HG03196 (cell line): ENCODE data around the gene TERT.

Experiments used
- ATAC-seq: cut with Tn5 transposase; IDR thresholded peaks from one replicate; pipeline ENCODE4 v1.9.1; 2021; ENCODE audit not compliant: unreplicated experiment

TERT gene

DNA sequence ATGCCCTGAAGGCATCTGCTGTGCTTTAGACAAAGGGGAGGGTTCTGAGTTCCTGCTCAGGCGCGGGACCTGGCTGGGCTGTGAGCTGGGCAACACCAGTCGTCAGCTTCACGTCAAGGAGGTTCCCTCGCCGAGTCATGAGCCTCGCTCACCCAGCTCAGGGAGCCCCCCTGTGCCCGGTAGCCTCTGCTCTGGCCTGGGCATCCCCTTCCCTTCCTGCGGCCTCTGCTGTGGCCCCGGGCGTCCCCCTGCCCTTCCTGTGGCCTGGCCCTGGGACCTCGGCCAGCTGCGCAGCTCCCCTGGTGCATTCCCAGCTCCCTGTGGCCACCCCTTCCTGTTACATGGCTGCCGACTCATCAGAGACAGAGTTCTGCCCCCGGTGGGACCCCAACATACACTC, 29.8 kb downstream of the TERT start:
- no peak for ATAC-seq

DNA sequence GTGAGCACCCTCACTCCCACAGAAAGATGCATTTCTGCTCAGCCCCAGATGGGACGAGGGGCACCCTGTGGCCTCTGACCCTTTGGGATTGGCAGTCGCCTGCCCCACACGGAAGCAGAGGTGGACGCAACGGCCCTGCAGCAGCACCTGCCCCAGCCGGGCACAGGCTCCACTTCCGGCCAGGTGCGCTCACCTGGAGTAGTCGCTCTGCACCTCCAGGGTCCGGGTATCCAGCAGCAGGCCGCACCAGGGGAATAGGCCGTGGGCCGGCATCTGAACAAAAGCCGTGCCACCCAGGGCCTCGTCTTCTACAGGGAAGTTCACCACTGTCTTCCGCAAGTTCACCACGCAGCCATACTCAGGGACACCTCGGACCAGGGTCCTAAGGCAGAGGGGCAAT, 30.7 kb downstream of the TERT start:
- no peak for ATAC-seq

DNA sequence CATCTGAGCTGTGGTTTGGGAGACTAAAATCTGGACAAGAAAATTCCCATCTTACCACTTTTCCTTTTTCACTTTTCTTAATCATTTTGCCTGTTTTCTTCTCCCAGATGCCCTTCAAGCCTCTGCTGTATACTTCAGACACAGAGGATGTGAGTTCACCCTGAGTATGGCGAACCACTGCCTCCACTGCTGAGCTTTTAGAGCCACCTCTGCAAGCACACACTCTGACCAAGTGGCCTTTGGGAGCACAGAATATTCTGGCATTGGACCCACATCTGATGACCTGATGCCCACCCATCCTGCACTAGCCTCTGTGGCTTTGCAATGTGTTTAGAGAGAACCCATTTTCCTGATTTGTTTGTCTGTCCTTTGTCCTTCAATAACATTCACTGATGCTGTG, 32.5 kb downstream of the TERT start:
- no peak for ATAC-seq

DNA sequence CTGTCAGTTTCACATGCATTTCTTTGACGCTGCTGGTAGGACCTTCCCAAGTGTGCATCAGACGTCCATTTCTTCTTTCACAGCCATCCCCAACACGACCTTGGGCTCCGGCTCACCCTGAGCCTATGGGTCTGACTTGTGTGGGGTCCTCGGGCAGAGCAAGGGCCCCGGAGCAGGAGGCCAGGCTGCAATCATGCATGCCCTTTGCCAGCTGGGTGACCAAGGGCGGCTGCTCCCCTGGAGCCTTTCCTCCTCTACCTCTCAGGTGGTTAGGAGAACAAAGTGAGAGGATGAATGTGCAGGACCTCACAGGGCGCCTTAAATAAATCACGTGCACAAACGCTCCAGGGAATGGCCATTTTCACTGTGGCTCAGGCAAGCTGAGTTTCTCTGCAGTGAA, 33.2 kb downstream of the TERT start:
- ATAC-seq, result no peak

DNA sequence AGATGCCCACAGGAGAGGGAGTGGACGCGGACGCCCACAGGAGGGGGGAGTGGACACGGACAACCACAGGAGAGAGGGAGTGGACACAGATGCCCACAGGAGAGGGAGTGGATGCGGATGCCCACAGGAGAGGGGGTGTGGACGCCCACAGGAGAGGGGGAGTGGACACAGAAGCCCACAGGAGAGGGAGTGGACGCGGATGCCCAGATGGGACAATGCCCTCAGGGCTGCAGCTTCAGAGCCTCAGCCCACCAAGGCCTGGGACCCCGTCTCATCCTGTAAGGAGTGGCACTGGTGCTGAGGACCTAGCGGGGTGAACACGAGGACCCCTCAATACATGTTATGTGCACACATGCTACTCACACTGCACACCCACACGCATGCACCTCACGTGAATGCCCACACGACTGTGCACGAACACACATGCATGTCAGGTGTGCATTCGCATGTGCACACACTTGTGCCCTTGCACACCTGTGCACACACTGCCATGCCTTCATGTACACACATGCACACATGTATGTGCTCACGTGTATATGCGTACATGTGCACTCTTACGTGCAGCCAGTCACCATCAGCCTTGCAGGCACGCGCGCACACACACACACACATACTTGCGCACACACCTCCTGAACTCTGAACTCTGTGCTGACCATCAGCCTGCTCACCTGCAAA, 34.9 kb downstream of the TERT start:
- ATAC-seq, result no peak

DNA sequence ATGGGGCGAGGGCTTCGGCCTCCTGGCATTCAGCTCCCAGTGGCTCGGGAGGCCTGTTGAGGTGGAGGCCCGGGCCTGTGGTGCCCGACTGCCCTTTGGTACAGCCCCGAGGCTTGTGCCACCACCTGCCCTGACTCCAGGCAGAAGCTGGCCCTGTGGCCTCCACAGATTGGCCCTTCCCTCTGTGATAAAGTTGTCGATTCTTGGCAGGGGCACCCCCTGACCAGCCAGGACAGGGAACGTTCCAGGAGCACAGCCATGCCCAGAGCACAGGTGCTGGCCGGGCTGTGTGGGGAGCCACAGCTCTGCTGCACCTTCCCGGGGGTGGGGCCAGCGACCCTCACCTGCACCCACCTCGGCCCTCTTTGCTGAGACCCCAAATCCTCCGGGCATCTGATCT, 37.0 kb downstream of the TERT start:
- ATAC-seq, result no peak

DNA sequence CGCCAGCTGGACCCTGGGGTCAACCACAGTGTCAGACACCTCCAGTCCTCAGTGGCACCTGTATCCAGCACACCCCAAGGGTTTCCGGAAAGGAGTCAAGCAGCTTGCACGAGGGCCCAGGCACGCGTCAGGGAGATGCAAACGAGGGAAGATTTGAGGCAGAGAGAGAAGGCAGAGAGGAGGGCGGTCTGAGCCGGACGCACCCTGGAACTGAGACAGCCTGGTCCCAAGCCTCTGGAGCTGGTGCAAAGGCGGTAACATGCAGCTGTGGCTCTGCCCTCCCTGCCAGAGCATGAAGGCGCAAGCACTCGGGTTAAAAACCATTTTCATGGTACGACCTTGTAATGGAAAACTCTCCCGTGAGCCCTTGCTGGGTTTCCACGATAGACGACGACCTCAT, 37.5 kb downstream of the TERT start:
- ATAC-seq, result no peak

DNA sequence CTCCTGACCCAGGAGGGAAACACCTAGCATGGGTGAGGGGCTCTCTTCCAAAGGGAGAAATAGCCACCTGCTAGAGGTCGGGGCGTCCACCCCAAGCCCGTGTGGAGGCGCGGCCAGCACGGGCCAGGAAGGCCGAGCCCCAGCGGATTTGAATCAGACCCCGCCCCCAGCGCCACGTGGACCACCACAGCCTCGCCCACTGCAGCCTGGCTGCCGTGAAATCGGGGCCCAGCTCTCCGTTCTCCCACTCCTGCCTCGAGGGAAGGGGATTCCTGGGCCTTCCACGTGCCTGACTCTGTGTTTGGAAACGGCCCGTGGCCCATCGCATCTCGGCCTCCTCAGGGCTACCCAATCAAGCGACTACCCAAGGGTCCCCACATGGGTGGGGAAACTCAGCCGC, 38.1 kb downstream of the TERT start:
- no peak for ATAC-seq

DNA sequence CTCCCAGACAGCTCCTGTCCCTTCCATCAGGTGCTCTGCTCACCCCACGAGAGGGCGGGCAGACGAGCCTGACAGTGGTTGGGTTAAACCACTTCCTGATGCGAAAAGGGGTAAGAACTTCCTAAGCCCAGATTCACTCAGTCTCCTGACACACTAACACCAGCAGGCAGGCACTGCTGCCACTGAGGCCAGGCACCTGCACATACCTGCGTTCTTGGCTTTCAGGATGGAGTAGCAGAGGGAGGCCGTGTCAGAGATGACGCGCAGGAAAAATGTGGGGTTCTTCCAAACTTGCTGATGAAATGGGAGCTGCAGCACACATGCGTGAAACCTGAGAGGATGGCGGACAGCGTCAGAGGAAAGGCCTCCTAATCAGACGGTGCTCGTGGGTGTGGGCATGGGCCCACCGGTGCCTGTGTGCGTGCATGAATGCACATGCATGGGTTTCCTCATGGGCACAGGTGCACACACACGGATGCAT, 39.7 kb downstream of the TERT start:
- ATAC-seq, result no peak

DNA sequence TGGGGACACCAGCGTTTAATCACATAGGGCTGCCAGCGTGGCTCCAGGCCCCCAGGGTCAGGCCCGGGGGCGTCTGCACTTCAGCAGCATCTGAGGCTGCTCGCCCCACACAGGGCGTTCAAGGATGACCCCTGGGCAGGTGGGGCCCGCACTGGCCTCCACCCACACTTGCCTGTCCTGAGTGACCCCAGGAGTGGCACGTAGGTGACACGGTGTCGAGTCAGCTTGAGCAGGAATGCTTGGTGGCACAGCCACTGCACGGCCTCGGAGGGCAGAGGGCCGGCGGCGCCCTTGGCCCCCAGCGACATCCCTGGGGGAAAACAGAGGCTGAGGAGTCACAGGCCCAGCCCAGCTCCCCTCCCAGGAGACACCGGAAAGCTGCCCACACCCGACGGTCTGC, 40.7 kb downstream of the TERT start:
- no peak for ATAC-seq

DNA sequence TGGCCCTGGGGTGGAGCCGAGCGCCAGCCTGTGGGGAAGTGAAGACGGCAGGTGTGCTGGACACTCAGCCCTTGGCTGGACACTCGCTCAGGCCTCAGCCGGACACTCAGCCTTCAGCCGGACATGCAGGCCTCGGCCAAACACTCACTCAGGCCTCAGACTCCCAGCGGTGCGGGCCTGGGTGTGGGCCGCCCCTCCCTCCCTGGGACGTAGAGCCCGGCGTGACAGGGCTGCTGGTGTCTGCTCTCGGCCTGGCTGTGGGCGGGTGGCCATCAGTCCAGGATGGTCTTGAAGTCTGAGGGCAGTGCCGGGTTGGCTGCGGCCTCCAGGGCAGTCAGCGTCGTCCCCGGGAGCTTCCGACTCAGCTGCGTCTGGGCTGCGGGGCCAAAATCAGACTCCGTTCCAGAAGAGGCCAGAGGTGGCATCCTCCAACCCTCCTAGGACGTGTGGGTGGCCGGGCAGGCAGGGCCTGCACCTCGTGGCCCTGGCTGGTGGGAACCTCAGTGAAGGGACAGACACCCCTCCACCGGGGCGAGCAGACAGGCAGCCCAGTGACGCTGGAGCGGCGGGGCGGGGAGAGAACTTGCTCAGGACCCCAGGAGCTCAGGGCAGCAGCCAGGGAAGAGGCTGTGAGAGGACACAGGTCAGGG, 41.3 kb downstream of the TERT start:
- no peak for ATAC-seq

DNA sequence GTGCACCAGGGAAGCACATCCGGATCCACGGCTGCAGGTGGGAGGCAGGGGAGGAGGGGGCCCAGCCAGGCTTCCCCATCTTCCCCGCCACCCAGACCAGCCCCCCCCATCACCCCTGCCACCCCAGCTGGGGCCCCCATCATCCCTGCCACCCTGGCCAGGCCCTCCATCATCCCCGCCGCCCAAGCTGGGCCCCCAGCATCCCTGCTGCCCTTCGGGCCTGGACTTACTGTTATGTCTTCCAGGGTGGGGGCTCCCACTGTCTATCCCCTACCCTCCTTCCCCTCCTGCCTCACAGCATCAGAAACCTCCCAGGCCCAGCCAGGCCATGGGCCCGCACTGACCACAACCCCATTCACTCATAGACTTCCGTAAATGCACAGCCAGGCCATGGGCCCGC, 42.2 kb downstream of the TERT start:
- ATAC-seq, result no peak

DNA sequence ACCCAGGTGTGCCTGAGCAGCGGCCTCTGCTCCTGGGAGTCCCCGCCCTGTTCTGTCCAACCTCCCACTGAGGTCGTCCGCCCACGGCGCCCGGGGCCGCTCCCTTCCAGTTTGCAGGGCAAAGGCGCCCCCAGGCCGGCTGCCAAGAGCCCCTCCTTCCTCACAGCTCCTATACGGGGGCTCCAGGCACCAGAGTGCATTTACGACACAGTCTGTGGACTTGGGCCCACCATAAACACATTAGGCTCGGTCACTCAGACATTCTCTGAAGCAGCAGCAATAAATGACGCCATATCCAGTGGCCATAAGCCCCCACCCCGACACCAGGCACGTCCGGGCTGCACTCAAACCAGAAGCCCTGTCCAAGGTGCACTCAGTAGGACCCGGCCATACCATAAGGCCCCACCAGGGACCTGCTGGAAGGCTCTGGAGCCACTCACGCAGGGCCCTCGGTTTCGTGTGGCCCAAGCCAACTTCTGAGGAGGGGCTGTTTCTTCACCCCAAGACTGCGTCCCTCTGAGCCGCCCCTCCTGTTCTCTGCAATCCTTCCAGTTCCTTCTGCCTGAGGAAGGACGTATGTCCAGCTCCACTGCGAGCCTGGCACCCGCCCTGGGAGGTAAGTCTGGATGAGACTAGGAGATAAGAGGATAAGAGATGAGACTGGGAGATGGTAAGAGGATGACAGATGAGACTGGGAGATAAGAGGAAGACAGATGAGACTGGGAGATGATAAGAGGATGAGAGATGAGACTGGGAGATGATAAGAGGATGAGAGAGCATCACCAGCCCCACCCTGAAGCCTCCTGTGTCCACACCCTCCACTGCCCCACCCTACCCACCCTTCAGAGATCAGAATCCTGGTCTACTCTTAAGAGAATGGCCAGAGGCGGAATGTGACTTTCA, 42.9 kb downstream of the TERT start:
- ATAC-seq, result no peak

DNA sequence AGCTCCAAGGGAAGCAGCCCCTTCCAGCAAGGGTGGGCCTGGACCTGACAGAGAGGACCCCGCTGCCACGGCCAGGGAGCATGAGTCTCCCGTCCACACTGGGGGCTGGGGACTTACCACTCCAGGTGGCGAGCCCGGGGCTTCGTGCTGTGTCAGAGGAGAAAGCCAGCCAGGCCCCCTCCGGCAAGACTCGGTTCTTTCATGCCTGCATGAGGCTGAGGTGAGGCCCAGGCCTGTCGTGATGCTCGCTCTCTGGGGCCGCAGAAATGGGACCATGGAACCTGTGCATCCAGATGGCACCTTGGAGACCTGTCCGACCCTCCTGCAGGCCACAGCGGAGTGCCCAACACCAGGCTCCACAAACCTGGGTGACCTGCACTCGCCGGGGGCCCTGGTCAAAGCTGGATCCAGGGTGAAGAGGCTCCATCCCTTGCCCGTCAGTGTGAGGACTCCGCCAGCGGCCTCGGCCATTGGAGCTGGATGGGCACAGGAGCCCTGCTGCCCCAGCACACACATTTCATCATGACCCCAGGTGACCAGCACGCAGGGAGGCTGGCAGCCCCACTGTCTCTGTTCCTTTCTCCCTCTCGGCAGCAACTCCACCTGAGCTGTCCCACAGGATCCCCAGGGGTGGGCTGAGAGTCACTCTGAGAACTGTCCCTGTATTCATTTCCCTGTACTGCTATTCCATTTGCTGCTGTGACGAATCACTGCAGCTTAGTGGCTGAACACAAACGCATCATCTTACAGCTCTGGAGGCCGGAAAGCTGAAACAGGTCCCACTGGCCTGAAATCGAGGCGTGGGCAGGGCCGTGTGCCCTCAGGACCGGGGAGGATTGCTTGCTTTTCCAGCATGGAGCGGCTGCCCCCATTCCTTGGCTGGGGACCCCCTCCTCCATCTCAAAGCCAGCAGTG, 45.2 kb downstream of the TERT start:
- no peak for ATAC-seq

DNA sequence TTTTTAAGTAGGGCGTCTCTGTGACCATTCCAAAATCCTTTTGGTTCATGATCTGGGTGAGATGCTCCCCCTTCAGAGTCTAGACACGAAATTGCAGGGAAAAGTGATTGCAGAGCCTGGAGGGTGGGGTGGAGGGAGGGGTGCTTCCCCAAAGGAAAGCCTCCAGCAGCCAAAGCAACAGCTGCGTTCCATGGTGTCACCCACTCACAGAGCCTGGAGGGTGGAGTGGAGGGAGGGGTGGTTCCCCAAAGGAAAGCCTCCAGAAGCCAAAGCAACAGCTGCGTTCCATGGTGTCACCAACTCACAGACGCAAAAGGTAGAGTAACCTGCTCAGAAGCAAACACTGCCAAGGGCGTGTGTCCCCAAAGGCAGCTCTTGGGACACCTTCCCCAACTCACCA, 47.1 kb downstream of the TERT start:
- ATAC-seq, result no peak

DNA sequence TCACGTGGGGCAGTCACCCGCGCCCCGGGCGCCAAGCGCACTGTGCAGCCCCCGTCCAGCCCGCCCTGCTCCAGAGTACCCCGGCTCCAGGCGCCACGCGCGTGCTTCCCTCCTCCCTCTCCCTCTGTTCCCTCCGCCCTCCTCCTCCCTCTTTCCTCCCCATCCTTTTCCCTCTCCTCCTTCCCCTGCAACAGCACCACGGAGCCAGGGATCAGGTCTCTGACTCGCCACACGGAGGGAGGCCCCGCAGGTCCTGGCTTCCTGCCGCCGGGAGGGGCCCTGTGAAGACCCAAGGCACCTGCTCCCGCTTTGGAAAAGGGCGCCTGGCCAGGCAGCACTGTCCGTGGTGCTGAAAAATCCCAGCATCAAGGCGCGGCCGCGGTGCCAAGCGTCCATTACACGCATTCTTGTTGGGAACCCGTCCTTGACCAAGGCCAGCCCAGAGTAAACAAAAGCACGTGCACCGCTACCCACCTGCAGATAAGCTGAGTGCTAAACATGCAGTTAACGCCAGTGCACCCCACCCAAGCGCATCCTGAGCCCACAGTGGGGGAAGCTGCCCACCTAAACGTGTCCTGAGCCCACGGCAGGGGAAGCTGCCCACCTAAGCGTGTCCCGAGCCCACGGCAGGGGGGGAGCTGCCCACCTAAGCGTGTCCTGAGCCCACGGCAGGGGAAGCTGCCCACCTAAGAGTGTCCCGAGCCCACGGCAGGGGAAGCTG, 48.0 kb downstream of the TERT start:
- no peak for ATAC-seq

DNA sequence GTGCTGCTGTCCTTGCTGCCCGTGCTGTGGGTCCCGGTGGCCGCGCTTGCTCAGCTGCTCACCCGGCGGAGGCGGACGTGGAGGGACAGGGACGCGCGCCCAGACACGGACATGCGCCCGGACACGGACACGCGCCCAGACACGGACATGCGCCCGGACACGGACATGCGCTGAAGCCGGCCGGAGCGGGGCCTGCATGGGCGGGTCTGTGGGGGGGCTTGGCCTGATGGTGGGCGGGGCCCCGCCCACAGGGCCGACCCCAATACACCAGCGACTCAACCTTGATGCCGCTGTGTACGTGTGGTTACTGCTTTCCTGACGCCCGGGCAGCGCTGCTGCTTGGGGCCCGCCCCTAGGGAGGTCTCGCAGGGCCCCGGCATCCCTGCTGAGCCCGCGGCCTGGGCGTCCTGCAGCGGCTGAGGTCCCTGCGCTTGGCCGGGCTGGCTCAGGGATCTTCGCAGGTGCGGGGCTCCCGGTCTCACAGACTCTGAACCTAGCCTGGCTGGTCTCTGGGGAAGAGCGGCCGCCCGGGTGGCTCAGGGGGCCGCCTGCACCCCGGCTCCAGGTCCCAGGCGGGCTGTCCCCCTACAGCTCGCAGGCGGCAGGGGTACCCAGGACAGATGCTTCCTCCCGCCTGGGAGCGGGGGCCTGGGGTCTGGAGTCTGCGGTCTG, 48.8 kb downstream of the TERT start:
- no peak for ATAC-seq

DNA sequence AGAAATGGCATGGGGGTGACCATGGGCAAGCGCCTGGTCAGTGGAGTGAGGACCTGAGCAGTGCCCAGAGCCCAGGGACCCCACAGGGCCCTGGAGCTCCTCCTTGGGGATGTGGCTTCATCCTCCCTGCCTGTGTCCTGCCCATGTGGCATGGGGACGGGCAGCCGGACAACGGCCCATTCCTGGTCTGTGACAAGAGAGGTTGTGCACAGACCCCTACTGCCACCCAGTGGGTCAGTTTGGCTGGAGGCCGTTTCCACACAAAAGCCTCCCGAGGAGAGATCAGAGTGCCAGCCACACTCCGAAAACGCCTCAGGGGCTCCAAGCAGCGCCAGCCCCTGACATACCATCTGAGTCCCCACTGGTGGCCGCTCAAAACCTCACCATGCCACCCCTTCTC, 49.9 kb downstream of the TERT start:
- no peak for ATAC-seq

DNA sequence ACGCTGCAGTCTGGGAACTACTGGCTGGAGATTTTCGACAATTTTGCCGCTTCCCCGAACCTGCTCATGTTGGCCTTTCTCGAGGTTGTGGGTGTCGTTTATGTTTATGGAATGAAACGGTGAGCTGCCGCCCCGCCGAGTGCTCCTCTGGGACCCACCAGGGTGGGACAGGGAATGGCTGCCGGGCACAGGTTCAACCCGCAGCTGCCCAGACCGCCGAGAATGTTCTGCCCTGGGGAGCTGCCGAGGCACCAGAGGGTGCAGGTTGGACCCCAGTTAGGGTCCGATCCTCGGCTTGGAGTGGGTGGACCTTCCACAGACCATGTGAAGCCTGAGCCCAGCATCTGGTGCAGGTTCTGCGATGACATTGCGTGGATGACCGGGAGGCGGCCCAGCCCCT, 50.6 kb downstream of the TERT start:
- no peak for ATAC-seq
